Body of pancreas (tissue), 4 donors: Measurements from ENCODE around the gene IQCK. TPM values are rescaled to one million over a fixed set of nuclear protein-coding genes. Genes with fewer than 3 reads are reported as not detected.

Experiments
- ATAC-seq: fragments of 150-250 bp; one replicate; pipeline ENCODE4 v1.9.1; 2016
- DNase-seq, 4 donors: peaks; one replicate each; pipeline ENCODE4 v3.0.0-alpha.2; 2019
- H3K27ac ChIP-seq, 4 donors: fragments of 200-600 bp; sonication (generic); 1 replicate in 3 of 4; 2 replicates in 1 of 4; pipeline versions ENCODE4 v1.5.1 to v1.6.1; 2016 to 2019; ENCODE audit warnings: mild to moderate bottlenecking in 1 of 4, mixed read lengths in 1 of 4, moderate library complexity in 1 of 4
- H3K27me3 ChIP-seq, 2 donors: fragments of 200-600 bp; sonication (generic); one replicate each; pipeline ENCODE4 v1.6.0; 2016; ENCODE audit warnings: mild to moderate bottlenecking in 1 of 2
- H3K36me3 ChIP-seq, 2 donors: fragments of 200-600 bp; sonication (generic); replicated peaks in 1 of 2; 2 replicates each; pipeline ENCODE4 v1.5.1; 2016; ENCODE audit warnings: low read depth in 2 of 2; ENCODE audit not compliant: insufficient read depth in 1 of 2
- H3K4me1 ChIP-seq: fragments of 200-600 bp; sonication (generic); one replicate; pipeline ENCODE4 v1.6.0; 2016
- H3K4me3 ChIP-seq, 2 donors: fragments of 200-600 bp; sonication (generic); 1 replicate in 1 of 2; 2 replicates in 1 of 2; pipeline ENCODE4 v1.5.1; 2016 to 2019
- H3K9me3 ChIP-seq, 3 donors: fragments of 200-600 bp; sonication (generic); 1 replicate in 2 of 3; 2 replicates in 1 of 3; pipeline ENCODE4 v1.5.1; 2016
- CTCF ChIP-seq, 7 experiments: fragments of 450-650 bp in 4 of 7; fragments of 200-600 bp in 3 of 7; sonication (generic) in 3 of 7; IDR thresholded peaks; one replicate each; pipeline ENCODE4 v1.5.1; 2016 to 2019; ENCODE audit warnings: antibody characterized with exemption in 7 of 7
- POLR2A ChIP-seq, 3 donors: fragments of 450-650 bp; IDR thresholded peaks; one replicate each; pipeline ENCODE4 v1.6.1; 2016; ENCODE audit warnings: antibody characterized with exemption in 3 of 3, mild to moderate bottlenecking in 2 of 3
- WGBS, 2 donors: methylation state at CpG; one replicate each; pipeline ENCODE4 v1.1.5; 2017; 5-methylcytosine and 5-hydroxymethylcytosine counted together
- intact Hi-C: fragments of 100-400 bp; cut with DNase I; formaldehyde crosslinking; loops from one replicate; pipeline ENCODE4 v1.15.1; 2023
- total RNA-seq, 2 donors: library from RNA; depleted of rRNA; stranded (reverse); fragments of >200 nt; gene quantifications; one replicate each; pipeline ENCODE4 v1.1.0, GENCODE V29; 2016

IQCK gene
- total RNA-seq, 2 donors from 2014 or later = 10.9 to 52.7 TPM

DNA sequence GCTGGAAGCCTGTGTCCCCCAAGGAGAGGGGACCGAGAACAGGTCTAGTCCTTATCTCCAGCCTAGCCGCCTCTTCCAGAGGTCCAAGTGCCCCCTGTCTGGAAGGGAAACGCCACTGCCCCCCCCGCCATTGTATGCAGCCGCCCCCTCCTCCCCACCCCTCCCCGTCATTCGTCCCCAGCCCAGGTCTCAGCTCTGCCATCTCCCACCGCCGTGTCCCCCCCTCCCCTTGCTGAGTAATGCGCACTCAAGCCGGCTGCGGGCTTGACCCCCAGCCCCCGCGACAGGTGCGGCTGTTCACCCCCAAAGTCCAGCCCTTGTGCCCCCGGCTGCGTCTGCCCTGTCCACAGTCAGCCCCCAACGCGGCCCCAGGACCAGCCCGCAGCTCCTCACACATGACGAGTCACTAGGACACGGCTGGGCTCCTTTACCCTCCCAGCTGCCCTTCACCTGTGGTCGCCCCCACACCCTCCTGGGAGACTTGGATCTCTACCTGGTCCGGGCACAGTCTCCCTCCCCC lies 166.0 kb downstream of the IQCK start:
- intact Hi-C loops = loop anchor here (5.0 kb wide), 1 partner anchor 172 kb away; no protein-coding TSS in a partner anchor
- Histone ChIP-seq H3K27ac (peak overlapping the region; percentile 12 to 85 (median 74)), H3K36me3 (no peaks in the 10 kb centered on the region), H3K9me3 (no peaks in the 10 kb centered on the region), H3K4me1 (peaks cover 28% of the 10 kb centered on the region), H3K27me3 (no peaks in the 10 kb centered on the region), H3K4me3 (peak overlapping the region; percentile 57 to 73)
- ATAC-seq = peak; percentile 23
- peak; percentile 39 to 49 (median 43) for DNase-seq
- WGBS, 2 donors = 1 to 3% methylated on average over 6 to 19 of the region's 24 CpGs
- TF ChIP-seq POLR2A (IDR thresholded peaks at IDR 0.05) = no peak
- no peak for TF ChIP-seq CTCF (IDR thresholded peaks at IDR 0.05)

DNA sequence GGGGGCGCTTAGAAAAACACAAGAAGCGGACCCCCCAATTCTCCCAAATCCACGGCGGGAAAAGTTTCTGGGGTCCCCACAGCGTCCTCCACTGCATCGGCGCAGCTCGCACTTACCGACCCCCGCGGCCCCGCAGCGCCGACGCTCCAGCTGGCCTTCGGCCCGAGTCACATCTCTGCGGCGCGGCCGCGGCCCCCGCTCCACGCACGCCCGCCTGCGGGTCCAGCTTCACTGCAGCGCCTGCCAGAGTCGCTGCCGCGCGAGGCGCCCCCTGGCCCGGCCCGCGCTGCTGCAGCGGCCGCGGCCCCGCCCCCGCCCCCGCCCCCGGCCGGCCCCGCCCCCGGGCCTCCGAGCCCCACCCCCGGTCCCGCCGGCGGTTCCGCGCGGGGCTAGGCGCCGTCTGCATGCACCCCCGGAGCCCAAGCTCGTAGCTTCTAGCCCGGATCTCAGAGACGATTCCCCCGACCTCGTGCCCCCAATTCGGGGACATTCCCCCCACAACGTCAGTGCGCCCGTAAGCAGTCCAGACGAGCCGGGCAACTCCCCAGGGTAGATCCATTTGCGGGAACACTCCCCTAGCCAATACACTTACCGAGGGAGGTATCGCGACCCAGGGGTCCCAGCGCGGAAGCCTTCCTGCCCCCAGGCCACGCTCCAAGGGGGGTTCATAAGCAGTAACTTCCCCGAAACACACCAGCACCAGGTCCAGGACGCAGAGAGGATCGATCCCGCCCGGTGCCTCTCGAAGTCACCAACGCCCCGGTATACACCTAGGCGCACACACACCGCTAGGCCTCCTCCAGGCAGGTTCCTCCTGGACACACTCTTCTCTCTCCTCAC lies 166.8 kb downstream of the IQCK start, which contains the start of gene GPRC5B:
Gene GPRC5B, minus strand, starts transcription at position 238 of the 840 bp plus-strand sequence. CDS start 12,003 bp downstream, outside the sequence.
- intact Hi-C loops = loop anchor here (5.0 kb wide), 2 partner anchors 173 to 283 kb away; no protein-coding TSS in a partner anchor
- Histone ChIP-seq H3K9me3 (no peaks in the 10 kb centered on the region), H3K4me3 (peak within 1 kb of the TSS; percentile 57 to 73), H3K27me3 (no peaks in the 10 kb centered on the region), H3K36me3 (no peaks in the 10 kb centered on the region), H3K27ac (peak within 1 kb of the TSS; percentile 12 to 85 (median 74)), H3K4me1 (peaks cover 22% of the 10 kb centered on the region)
- WGBS, 2 donors = 2 to 5% methylated on average over 17 to 73 of the region's 85 CpGs
- peak; percentile 26 to 63 (median 54) for TF ChIP-seq POLR2A (IDR thresholded peaks at IDR 0.05)
- TF ChIP-seq CTCF (IDR thresholded peaks at IDR 0.05) = peak in 5 of 7 experiments; percentile 9 to 38 (median 21)
- ATAC-seq = peak; percentile 77
- peak; percentile 51 to 73 (median 58) for DNase-seq

- peaks cover 22% of the 10 kb centered on the region for H3K4me1 ChIP-seq
- peak overlapping the region in 2 of 4 donors; percentile 23 to 46 for H3K27ac ChIP-seq
These were observed 167.5 kb downstream of the IQCK start for GRCh38 chr16:19885451-19886072.

More at GRCh38 chr16:19885451-19886072, 167.5 kb downstream of the IQCK start:
- H3K27me3 ChIP-seq = no peaks in the 10 kb centered on the region
- H3K36me3 ChIP-seq = no peaks in the 10 kb centered on the region
- TF ChIP-seq CTCF (IDR thresholded peaks at IDR 0.05) = peak in 1 of 7 experiments; percentile 0
- TF ChIP-seq POLR2A (IDR thresholded peaks at IDR 0.05) = no peak
- DNase-seq = peak; percentile 33 to 62 (median 42)
- no peaks in the 10 kb centered on the region for H3K9me3 ChIP-seq
- no peak overlapping the region for H3K4me3 ChIP-seq
- ATAC-seq = peak; percentile 15
- intact Hi-C loops = loop anchor here (5.0 kb wide), 1 partner anchor 283 kb away; no protein-coding TSS in a partner anchor
- 31 to 40% methylated on average over 20 to 41 of the region's 41 CpGs for WGBS, 2 donors
